Measurements from ENCODE around the gene EEIG1.

GRCh38 chr9:127954831-127955293 is 25.9 kb downstream of the EEIG1 start:
- TF ChIP-seq CTCF (optimal IDR thresholded peaks at IDR 0.05 in 1 of 3, IDR thresholded peaks at IDR 0.05 in 1 of 3, conservative IDR thresholded peaks at IDR 0.05 in 1 of 3; ENCODE audit: extremely low read depth in 1 of 3, insufficient read depth in 2 of 3, low read length in 3 of 3) (no peak), EZH2 (IDR thresholded peaks at IDR 0.05; ENCODE audit: low read length) (no peak)
